Measurements from ENCODE around the gene TSHZ3. TPM values are rescaled to one million over a fixed set of nuclear protein-coding genes. Genes with fewer than 3 reads are reported as not detected.

Gene TSHZ3
- total RNA-seq, 1 experiment from 2014 or later: 14.8 TPM

DNA sequence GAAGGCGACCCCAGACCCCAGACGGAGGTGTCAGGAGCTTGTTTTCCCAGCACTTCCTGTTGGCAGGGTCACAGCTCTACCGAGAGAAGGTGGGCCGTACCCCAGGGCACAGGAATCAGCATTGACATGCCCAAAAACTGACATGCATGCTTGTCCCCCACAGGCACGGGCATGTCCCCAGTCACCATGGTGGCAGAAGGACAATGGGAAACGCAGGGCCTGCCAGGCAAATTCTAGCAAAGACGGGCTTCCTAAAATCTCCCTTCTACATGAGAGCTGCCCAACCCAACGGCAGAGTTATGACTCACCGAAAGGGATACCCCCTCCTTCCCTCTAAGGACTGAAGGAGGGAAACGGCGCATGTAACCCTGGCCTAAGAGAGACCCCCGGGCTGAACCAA lies 18.5 kb downstream of the TSHZ3 start:
- Histone ChIP-seq H3K9me3 (ENCODE audit: low read depth, low read length, poor library complexity, severe bottlenecking) (no peaks in the 10 kb centered on the region), H3K27ac (ENCODE audit: low read depth, low read length, poor library complexity, severe bottlenecking) (no peak overlapping the region), H3K27me3 (replicated peaks; ENCODE audit: insufficient read depth, low read depth, low read length, poor library complexity) (no peaks in the 10 kb centered on the region), H3K4me3 (ENCODE audit: low read depth, low read length, poor library complexity, severe bottlenecking) (no peak overlapping the region), H3K36me3 (ENCODE audit: insufficient read depth, low read length, poor library complexity, severe bottlenecking) (no peaks in the 10 kb centered on the region), H3K4me1 (ENCODE audit: insufficient read depth, low read length, poor library complexity, severe bottlenecking) (no peaks in the 10 kb centered on the region)
- no TSS peak for BruUV-seq (replicated peaks)
- POLR2A ChIA-PET (ENCODE audit: low non-redundant PET): interaction anchor here (0.6 kb wide), 1 partner anchor 154 kb away, joined by 5 read pairs; no protein-coding TSS in a partner anchor
- intact Hi-C loops (cut with micrococcal nuclease; ENCODE audit: unreplicated experiment): no loop called here
- CTCF ChIA-PET: no interaction called here
- no peak for DNase-seq (ENCODE audit: low spot score)
- TF ChIP-seq, protein P1, sequence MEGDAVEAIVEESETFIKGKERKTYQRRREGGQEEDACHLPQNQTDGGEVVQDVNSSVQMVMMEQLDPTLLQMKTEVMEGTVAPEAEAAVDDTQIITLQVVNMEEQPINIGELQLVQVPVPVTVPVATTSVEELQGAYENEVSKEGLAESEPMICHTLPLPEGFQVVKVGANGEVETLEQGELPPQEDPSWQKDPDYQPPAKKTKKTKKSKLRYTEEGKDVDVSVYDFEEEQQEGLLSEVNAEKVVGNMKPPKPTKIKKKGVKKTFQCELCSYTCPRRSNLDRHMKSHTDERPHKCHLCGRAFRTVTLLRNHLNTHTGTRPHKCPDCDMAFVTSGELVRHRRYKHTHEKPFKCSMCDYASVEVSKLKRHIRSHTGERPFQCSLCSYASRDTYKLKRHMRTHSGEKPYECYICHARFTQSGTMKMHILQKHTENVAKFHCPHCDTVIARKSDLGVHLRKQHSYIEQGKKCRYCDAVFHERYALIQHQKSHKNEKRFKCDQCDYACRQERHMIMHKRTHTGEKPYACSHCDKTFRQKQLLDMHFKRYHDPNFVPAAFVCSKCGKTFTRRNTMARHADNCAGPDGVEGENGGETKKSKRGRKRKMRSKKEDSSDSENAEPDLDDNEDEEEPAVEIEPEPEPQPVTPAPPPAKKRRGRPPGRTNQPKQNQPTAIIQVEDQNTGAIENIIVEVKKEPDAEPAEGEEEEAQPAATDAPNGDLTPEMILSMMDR (conservative IDR thresholded peaks at IDR 0.05; ENCODE audit: low read depth, low read length): no peak
- TF ChIP-seq EZH2 (IDR thresholded peaks at IDR 0.05; ENCODE audit: borderline replicate concordance, low read depth, low read length, poor library complexity, severe bottlenecking): no peak

DNA sequence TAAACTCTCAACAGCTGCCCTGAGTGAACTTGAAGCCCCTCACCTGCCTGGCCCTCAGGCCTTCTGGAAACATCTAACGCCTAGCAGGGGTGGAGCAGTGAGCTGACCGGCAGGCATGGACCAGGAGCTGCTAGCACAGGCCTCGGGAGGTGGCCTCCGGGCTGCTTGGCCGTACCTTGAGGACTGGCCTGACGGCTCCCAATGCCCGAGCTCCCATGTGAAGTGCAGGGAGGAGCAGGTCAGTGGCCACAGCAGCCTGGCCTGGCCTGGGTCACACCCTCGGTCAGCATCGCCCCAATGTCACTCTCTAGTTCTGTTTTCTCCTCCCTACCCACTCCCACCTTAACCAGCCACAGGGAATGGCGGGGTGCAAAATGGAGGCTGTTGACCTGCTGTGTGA lies 19.0 kb downstream of the TSHZ3 start:
- Histone ChIP-seq H3K27ac (ENCODE audit: low read depth, low read length, poor library complexity, severe bottlenecking) (no peak overlapping the region), H3K27me3 (replicated peaks; ENCODE audit: insufficient read depth, low read depth, low read length, poor library complexity) (no peaks in the 10 kb centered on the region), H3K4me1 (ENCODE audit: insufficient read depth, low read length, poor library complexity, severe bottlenecking) (no peaks in the 10 kb centered on the region), H3K4me3 (ENCODE audit: low read depth, low read length, poor library complexity, severe bottlenecking) (no peak overlapping the region), H3K9me3 (ENCODE audit: low read depth, low read length, poor library complexity, severe bottlenecking) (no peaks in the 10 kb centered on the region), H3K36me3 (ENCODE audit: insufficient read depth, low read length, poor library complexity, severe bottlenecking) (no peaks in the 10 kb centered on the region)
- TF ChIP-seq EZH2 (IDR thresholded peaks at IDR 0.05; ENCODE audit: borderline replicate concordance, low read depth, low read length, poor library complexity, severe bottlenecking): no peak
- TF ChIP-seq, protein P1 (conservative IDR thresholded peaks at IDR 0.05; ENCODE audit: low read depth, low read length): no peak
- DNase-seq (ENCODE audit: low spot score): no peak
- BruUV-seq (replicated peaks): no TSS peak
- intact Hi-C loops (cut with micrococcal nuclease; ENCODE audit: unreplicated experiment): no loop called here
- POLR2A ChIA-PET (ENCODE audit: low non-redundant PET): no interaction called here
- CTCF ChIA-PET: no interaction called here

DNA sequence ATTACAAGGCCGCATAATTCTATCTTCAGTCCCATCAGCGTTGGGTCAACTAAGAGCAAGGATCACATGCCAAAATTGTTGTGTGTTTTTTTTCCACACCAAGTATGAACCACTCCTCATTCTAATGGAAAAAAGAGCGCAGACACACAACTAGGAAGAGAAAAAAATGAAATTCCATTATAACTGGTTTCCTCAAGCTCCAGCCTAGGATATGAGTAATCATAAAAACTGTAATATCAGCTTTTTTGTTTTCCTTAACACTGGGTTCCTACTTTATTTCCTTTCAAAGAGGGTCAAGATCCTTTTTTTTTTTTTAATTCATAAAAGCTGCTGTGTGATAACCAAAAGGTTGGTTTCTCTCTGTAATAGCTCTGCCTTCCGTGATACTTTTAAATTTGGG lies 19.4 kb downstream of the TSHZ3 start:
- Histone ChIP-seq H3K27me3 (replicated peaks; ENCODE audit: insufficient read depth, low read depth, low read length, poor library complexity) (no peaks in the 10 kb centered on the region), H3K9me3 (ENCODE audit: low read depth, low read length, poor library complexity, severe bottlenecking) (no peaks in the 10 kb centered on the region), H3K27ac (ENCODE audit: low read depth, low read length, poor library complexity, severe bottlenecking) (no peak overlapping the region), H3K4me3 (ENCODE audit: low read depth, low read length, poor library complexity, severe bottlenecking) (no peak overlapping the region), H3K36me3 (ENCODE audit: insufficient read depth, low read length, poor library complexity, severe bottlenecking) (no peaks in the 10 kb centered on the region), H3K4me1 (ENCODE audit: insufficient read depth, low read length, poor library complexity, severe bottlenecking) (no peaks in the 10 kb centered on the region)
- DNase-seq (ENCODE audit: low spot score): no peak
- BruUV-seq (replicated peaks): no TSS peak
- intact Hi-C loops (cut with micrococcal nuclease; ENCODE audit: unreplicated experiment): no loop called here
- no peak for TF ChIP-seq EZH2 (IDR thresholded peaks at IDR 0.05; ENCODE audit: borderline replicate concordance, low read depth, low read length, poor library complexity, severe bottlenecking)
- TF ChIP-seq, protein P1 (conservative IDR thresholded peaks at IDR 0.05; ENCODE audit: low read depth, low read length): no peak
- POLR2A ChIA-PET (ENCODE audit: low non-redundant PET): no interaction called here
- CTCF ChIA-PET: no interaction called here
